CD14-positive monocyte (primary cell): ENCODE results near the gene TENM3. TPM values are rescaled to one million over a fixed set of nuclear protein-coding genes. Genes with fewer than 3 reads are reported as not detected.

Experiments
- DNase-seq, 3 donors: peaks; one replicate each; pipeline ENCODE4 v3.0.0-alpha.2; 2011 to 2022
- H2AFZ ChIP-seq: 2 replicates; pipeline ENCODE4 v1.6.0; 2012; ENCODE audit warnings: mild to moderate bottlenecking, low read depth, low read length, inconsistent platforms; ENCODE audit not compliant: insufficient read depth, poor library complexity, severe bottlenecking
- H3K27ac ChIP-seq, 2 donors: 1 replicate in 1 of 2; 2 replicates in 1 of 2; pipeline ENCODE4 v1.5.1; 2012 to 2013; ENCODE audit warnings: low read length in 2 of 2, control low read depth in 1 of 2, inconsistent platforms in 1 of 2, low read depth in 1 of 2, mild to moderate bottlenecking in 1 of 2
- H3K27me3 ChIP-seq, 2 donors: one replicate each; pipeline versions ENCODE4 v1.6.0 to v1.6.1; 2011 to 2013; ENCODE audit warnings: low read length in 2 of 2; ENCODE audit not compliant: control insufficient read depth in 2 of 2, insufficient read depth in 2 of 2
- H3K36me3 ChIP-seq, 2 donors: replicated peaks in 1 of 2; 1 replicate in 1 of 2; 2 replicates in 1 of 2; pipeline versions ENCODE4 v1.5.1 to v1.6.1; 2012 to 2013; ENCODE audit warnings: low read length in 2 of 2, control low read depth in 1 of 2, inconsistent platforms in 1 of 2, mild to moderate bottlenecking in 1 of 2; ENCODE audit not compliant: insufficient read depth in 2 of 2, control insufficient read depth in 1 of 2
- H3K4me1 ChIP-seq, 2 donors: 1 replicate in 1 of 2; 2 replicates in 1 of 2; pipeline versions ENCODE4 v1.5.1 to v1.6.1; 2012 to 2013; ENCODE audit warnings: low read length in 2 of 2, control low read depth in 1 of 2, inconsistent platforms in 1 of 2, mild to moderate bottlenecking in 1 of 2, moderate library complexity in 1 of 2; ENCODE audit not compliant: insufficient read depth in 2 of 2, control insufficient read depth in 1 of 2
- H3K4me2 ChIP-seq: replicated peaks from 2 replicates; pipeline ENCODE3; 2012; ENCODE audit warnings: low read length, moderate library complexity, mild to moderate bottlenecking; ENCODE audit not compliant: poor library complexity, severe bottlenecking; ENCODE audit errors: extremely low read depth
- H3K4me3 ChIP-seq, 3 experiments: fragments of 200-600 bp in 1 of 3; sonication (generic) in 1 of 3; replicated peaks in 1 of 3; 1 replicate in 2 of 3; 2 replicates in 1 of 3; pipeline ENCODE4 v1.5.1; 2011 to 2013; ENCODE audit warnings: low read length in 3 of 3, mild to moderate bottlenecking in 3 of 3, control low read depth in 2 of 3, low read depth in 2 of 3, inconsistent platforms in 1 of 3, moderate library complexity in 1 of 3
- H3K79me2 ChIP-seq: 2 replicates; pipeline ENCODE4 v1.6.0; 2012; ENCODE audit warnings: mild to moderate bottlenecking, control low read depth, inconsistent platforms, low read length, moderate library complexity; ENCODE audit not compliant: insufficient read depth
- H3K9ac ChIP-seq: 2 replicates; pipeline ENCODE4 v1.6.0; 2017; ENCODE audit warnings: low read length, mild to moderate bottlenecking; ENCODE audit not compliant: insufficient read depth, poor library complexity, severe bottlenecking
- H3K9me3 ChIP-seq, 2 donors: replicated peaks in 1 of 2; 1 replicate in 1 of 2; 2 replicates in 1 of 2; pipeline versions ENCODE4 v1.5.1 to v1.6.1; 2012 to 2013; ENCODE audit warnings: low read length in 2 of 2, control low read depth in 1 of 2; ENCODE audit not compliant: control insufficient read depth in 1 of 2, insufficient read depth in 1 of 2
- H4K20me1 ChIP-seq: 2 replicates; pipeline ENCODE4 v1.6.0; 2012; ENCODE audit warnings: mild to moderate bottlenecking, low read length, control low read depth, moderate library complexity; ENCODE audit not compliant: insufficient read depth
- H3K27ac Mint-ChIP-seq, 7 donors: one replicate each; pipeline ENCODE4 v1.8.0; 2020; ENCODE audit warnings: mild to moderate bottlenecking in 7 of 7, mixed read lengths in 7 of 7, moderate library complexity in 6 of 7, inconsistent platforms in 2 of 7
- H3K27me3 Mint-ChIP-seq, 3 donors: one replicate each; pipeline ENCODE4 v1.8.0; 2021 to 2022; ENCODE audit warnings: low read depth in 3 of 3, mild to moderate bottlenecking in 3 of 3, mixed read lengths in 3 of 3, moderate library complexity in 3 of 3, inconsistent platforms in 1 of 3
- H3K36me3 Mint-ChIP-seq, 2 donors: one replicate each; pipeline ENCODE4 v1.8.0; 2020; ENCODE audit warnings: mixed read lengths in 2 of 2, inconsistent platforms in 1 of 2, mild to moderate bottlenecking in 1 of 2
- H3K4me1 Mint-ChIP-seq: one replicate; pipeline ENCODE4 v1.8.0; 2020; ENCODE audit warnings: mild to moderate bottlenecking, mixed read lengths
- H3K4me3 Mint-ChIP-seq, 2 donors: one replicate each; pipeline ENCODE4 v1.8.0; 2020; ENCODE audit warnings: mild to moderate bottlenecking in 2 of 2, mixed read lengths in 2 of 2, moderate library complexity in 1 of 2
- H3K9me3 Mint-ChIP-seq, 7 donors: one replicate each; pipeline ENCODE4 v1.8.0; 2020 to 2022; ENCODE audit warnings: mixed read lengths in 7 of 7, mild to moderate bottlenecking in 6 of 7, moderate library complexity in 6 of 7, inconsistent platforms in 2 of 7
- CTCF ChIP-seq: fragments of 200-600 bp; IDR thresholded peaks from one replicate; pipeline ENCODE4 v1.8.0; 2022; ENCODE audit warnings: antibody characterized with exemption, mild to moderate bottlenecking
- WGBS: methylation state at CpG from one replicate; pipeline ENCODE4 v1.1.5; 2013; ENCODE audit warnings: missing lambda C conversion rate; ENCODE audit not compliant: insufficient coverage; 5-methylcytosine and 5-hydroxymethylcytosine counted together
- intact Hi-C, 2 donors: fragments of 100-400 bp; cut with micrococcal nuclease; formaldehyde crosslinking; loops; one replicate each; pipeline versions ENCODE4 v1.15.0 to v1.15.1; 2023
- polyA plus RNA-seq, 3 donors: library from polyadenylated mRNA; depleted of rRNA in 1 of 3; unstranded in 2 of 3; stranded (reverse) in 1 of 3; fragments of 300-500 nt in 2 of 3; fragments of >200 nt in 1 of 3; fragmentation: Illumina TruSeq in 2 of 3; gene quantifications; 1 replicate in 2 of 3; 2 replicates in 1 of 3; pipeline ENCODE4 v1.2.3, GENCODE V29; 2012 to 2021

TENM3 gene
- polyA plus RNA-seq, 3 donors = not detected

GRCh38 chr4:182202650-182203049, 40.6 kb upstream of the TENM3 start:
- no peak overlapping the region for H3K27ac ChIP-seq
- 98% methylated on average over 7 of the region's 8 CpGs for WGBS
- intact Hi-C loops = no loop called here
- no peaks in the 10 kb centered on the region for H3K36me3 ChIP-seq
- TF ChIP-seq CTCF = no peak
- peaks cover 0 to 4% of the 10 kb centered on the region in 2 donors for H3K9me3 ChIP-seq
- H3K36me3 Mint-ChIP-seq = no peaks in the 10 kb centered on the region
- no peak overlapping the region for H3K4me3 Mint-ChIP-seq
- no peak overlapping the region for H3K4me2 ChIP-seq
- H3K4me1 ChIP-seq = no peaks in the 10 kb centered on the region
- no peaks in the 10 kb centered on the region for H4K20me1 ChIP-seq
- no peaks in the 10 kb centered on the region for H3K4me1 Mint-ChIP-seq
- no peak overlapping the region for H3K4me3 ChIP-seq
- no peak overlapping the region for H2AFZ ChIP-seq
- no peak for DNase-seq
- H3K27ac Mint-ChIP-seq = no peak overlapping the region
- no peak overlapping the region for H3K9ac ChIP-seq
- H3K27me3 ChIP-seq = no peaks in the 10 kb centered on the region
- peaks cover 0 to 2% (median 1%) of the 10 kb centered on the region in 3 donors for H3K27me3 Mint-ChIP-seq
- H3K79me2 ChIP-seq = no peaks in the 10 kb centered on the region
- peaks cover 0 to 11% (median 4%) of the 10 kb centered on the region in 7 donors for H3K9me3 Mint-ChIP-seq

GRCh38 chr4:182203872-182204411, 39.3 kb upstream of the TENM3 start:
- H3K4me3 ChIP-seq = no peak overlapping the region
- no peak for DNase-seq
- no peaks in the 10 kb centered on the region for H3K4me1 Mint-ChIP-seq
- H3K36me3 Mint-ChIP-seq = no peaks in the 10 kb centered on the region
- H3K36me3 ChIP-seq = no peaks in the 10 kb centered on the region
- H3K4me2 ChIP-seq = no peak overlapping the region
- intact Hi-C loops = no loop called here
- peaks cover 0 to 2% (median 0%) of the 10 kb centered on the region in 3 donors for H3K27me3 Mint-ChIP-seq
- no peaks in the 10 kb centered on the region for H3K4me1 ChIP-seq
- H3K27ac Mint-ChIP-seq = peak overlapping the region in 1 of 7 donors; percentile 7
- no peak overlapping the region for H2AFZ ChIP-seq
- H3K27me3 ChIP-seq = no peaks in the 10 kb centered on the region
- peaks cover 0 to 11% (median 5%) of the 10 kb centered on the region in 7 donors for H3K9me3 Mint-ChIP-seq
- TF ChIP-seq CTCF = no peak
- no peak overlapping the region for H3K4me3 Mint-ChIP-seq
- H3K27ac ChIP-seq = no peak overlapping the region
- 78% methylated on average over 4 of the region's 8 CpGs for WGBS
- no peak overlapping the region for H3K9ac ChIP-seq
- peaks cover 0 to 4% of the 10 kb centered on the region in 2 donors for H3K9me3 ChIP-seq
- H4K20me1 ChIP-seq = no peaks in the 10 kb centered on the region
- no peaks in the 10 kb centered on the region for H3K79me2 ChIP-seq
